Heart left ventricle (tissue), 13 donors: ENCODE results near the gene AGPAT3.

ENCODE experiments used
- POLR2A ChIP-seq, 2 donors: fragments of 450-650 bp; IDR thresholded peaks; one replicate each; pipeline ENCODE4 v1.6.1; 2017; ENCODE audit warnings: antibody characterized with exemption in 2 of 2, mild to moderate bottlenecking in 2 of 2, moderate library complexity in 2 of 2
- TF ChIP-seq, protein P1 (sequence below), 12 donors: fragments of 200-600 bp; sonication (generic) in 4 of 12; IDR thresholded peaks; one replicate each; pipeline versions ENCODE4 v1.5.0 to v1.8.0; 2018 to 2022; ENCODE audit warnings: antibody characterized with exemption in 12 of 12, mild to moderate bottlenecking in 5 of 12
- donor health status: ischemic (EF 13 %, LVEDD 7.1; RV severe dilation, severe dysfunction).
- donor health status: DM: no; HTN: yes; CAD: no.
- donor health status: DM: no; HTN: no; CAD: no.
- donor health status: ischemic (EF 25% LVEDD 6.9; RV normal size, moderate dysfunction).
- donor health status: ischemic (EF 25% LVEDD 5.7; RV mildly dilated, moderate dysfunction).
- donor health status: ischemic (EF 35%, LVEDD 5.7; RV mildly dilated, moderate dysfunction).
- donor health status: nonischemic (EF 11% LVEDD 7.7; RV severe dilation, severe dysfunction).
- donor health status: DM: yes; HTN: yes; CAD: no.
- donor health status: PGD.
- donor health status: ischemic (EF 29% LVEDD 5.4; RV normal size, mild dysfunction).
- donor health status: nonischemic (EF 23%, LVEDD 6.1; RV moderate dilation, normal function).

DNA sequence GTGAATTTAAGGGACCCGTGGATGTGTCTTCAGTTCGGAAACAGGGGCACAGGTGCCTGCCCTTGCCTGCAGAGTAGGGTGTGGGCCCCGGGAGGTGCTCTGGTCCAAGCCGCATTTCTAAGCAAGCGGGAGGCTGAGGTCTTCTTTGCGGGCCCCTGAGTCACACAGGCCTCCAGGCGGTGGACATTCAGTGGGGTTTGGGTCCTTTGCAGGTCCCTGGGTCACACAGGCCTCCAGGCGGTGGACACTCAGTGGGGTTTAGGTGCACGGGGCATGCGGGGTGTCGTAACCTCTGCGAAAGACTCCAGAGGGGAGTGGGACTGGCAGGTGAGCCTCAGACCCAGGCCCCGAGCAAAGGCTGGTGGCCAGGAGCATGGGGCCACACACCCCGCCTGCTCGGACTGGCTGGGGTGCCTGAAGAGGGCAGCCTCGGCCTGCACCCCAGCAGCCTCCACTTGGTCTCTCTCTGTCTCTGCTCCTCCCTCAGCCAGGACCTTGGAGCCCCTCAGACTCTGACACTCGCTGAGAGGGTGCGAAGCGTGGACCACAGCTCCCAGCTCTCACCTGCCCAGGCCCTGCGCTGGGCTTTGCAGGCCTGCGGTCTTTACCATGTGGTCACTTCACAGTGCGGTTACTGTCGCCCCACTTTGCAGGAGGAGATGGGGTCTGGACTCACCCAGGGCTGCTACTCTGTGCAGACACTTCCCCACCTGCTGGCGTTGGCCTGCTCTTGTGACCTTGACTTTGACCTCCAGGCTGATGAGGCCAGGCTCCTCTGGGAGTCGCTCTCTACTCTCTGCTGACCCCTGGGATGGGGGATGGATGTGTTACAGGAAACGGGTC lies 6.0 kb upstream of the AGPAT3 start:
- TF ChIP-seq, protein P1, sequence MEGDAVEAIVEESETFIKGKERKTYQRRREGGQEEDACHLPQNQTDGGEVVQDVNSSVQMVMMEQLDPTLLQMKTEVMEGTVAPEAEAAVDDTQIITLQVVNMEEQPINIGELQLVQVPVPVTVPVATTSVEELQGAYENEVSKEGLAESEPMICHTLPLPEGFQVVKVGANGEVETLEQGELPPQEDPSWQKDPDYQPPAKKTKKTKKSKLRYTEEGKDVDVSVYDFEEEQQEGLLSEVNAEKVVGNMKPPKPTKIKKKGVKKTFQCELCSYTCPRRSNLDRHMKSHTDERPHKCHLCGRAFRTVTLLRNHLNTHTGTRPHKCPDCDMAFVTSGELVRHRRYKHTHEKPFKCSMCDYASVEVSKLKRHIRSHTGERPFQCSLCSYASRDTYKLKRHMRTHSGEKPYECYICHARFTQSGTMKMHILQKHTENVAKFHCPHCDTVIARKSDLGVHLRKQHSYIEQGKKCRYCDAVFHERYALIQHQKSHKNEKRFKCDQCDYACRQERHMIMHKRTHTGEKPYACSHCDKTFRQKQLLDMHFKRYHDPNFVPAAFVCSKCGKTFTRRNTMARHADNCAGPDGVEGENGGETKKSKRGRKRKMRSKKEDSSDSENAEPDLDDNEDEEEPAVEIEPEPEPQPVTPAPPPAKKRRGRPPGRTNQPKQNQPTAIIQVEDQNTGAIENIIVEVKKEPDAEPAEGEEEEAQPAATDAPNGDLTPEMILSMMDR (IDR thresholded peaks at IDR 0.05) = no peak
- no peak for TF ChIP-seq POLR2A (IDR thresholded peaks at IDR 0.05)
